ENCODE measurements around the gene HDAC7. TPM values are rescaled to one million over a fixed set of nuclear protein-coding genes. Genes with fewer than 3 reads are reported as not detected.

The HDAC7 gene
- total and polyA plus RNA-seq, 2 donors (not counting 1 experiment from before 2014, with no cell fraction given) = 28.1 to 31.6 TPM

- Histone ChIP-seq H3K9me3 (ENCODE audit: control insufficient read depth, insufficient read depth, low read depth, low read length) (no peaks in the 10 kb centered on the region), H3K4me3 (replicated peaks in 1 of 4; ENCODE audit: control extremely low read depth in 1 of 4, insufficient read depth in 1 of 4, low read depth in 3 of 4, low read length in 4 of 4) (no peak overlapping the region), H3K27ac (ENCODE audit: insufficient read depth, low read length) (no peak overlapping the region), H3K9ac (ENCODE audit: insufficient read depth, low read length) (no peak overlapping the region), H3K4me1 (ENCODE audit: control insufficient read depth, extremely low read depth, insufficient read depth, low read length) (peaks cover 4% of the 10 kb centered on the region), H4K20me1 (ENCODE audit: control insufficient read depth, extremely low read depth, insufficient read depth, low read length) (no peaks in the 10 kb centered on the region), H3K79me2 (ENCODE audit: control insufficient read depth, insufficient read depth, low read length) (no peaks in the 10 kb centered on the region), H3K27me3 (ENCODE audit: control insufficient read depth, insufficient read depth, low read length) (no peaks in the 10 kb centered on the region), H3K36me3 (ENCODE audit: control insufficient read depth, insufficient read depth, low read length) (peaks cover 4% of the 10 kb centered on the region), H2AFZ (ENCODE audit: low read length) (no peak overlapping the region), H3K4me2 (ENCODE audit: extremely low read depth, insufficient read depth, low read length) (no peak overlapping the region)
- no peak for DNase-seq (ENCODE audit: low read depth in 2 of 2)
- TF ChIP-seq CTCF (conservative IDR thresholded peaks at IDR 0.05 in 1 of 2, IDR thresholded peaks at IDR 0.05 in 1 of 2; ENCODE audit: low read depth in 1 of 2, low read length in 2 of 2) (no peak), EZH2 (IDR thresholded peaks at IDR 0.05; ENCODE audit: low read length, missing control alignments) (no peak)
Observed at GRCh38 chr12:47863467-47863866, 43.8 kb upstream of the HDAC7 start.

- Histone ChIP-seq H3K79me2 (ENCODE audit: control insufficient read depth, insufficient read depth, low read length) (no peaks in the 10 kb centered on the region), H4K20me1 (ENCODE audit: control insufficient read depth, extremely low read depth, insufficient read depth, low read length) (no peaks in the 10 kb centered on the region), H3K4me3 (replicated peaks in 1 of 4; ENCODE audit: control extremely low read depth in 1 of 4, insufficient read depth in 1 of 4, low read depth in 3 of 4, low read length in 4 of 4) (no peak overlapping the region), H3K27me3 (ENCODE audit: control insufficient read depth, insufficient read depth, low read length) (no peaks in the 10 kb centered on the region), H3K27ac (ENCODE audit: insufficient read depth, low read length) (no peak overlapping the region), H2AFZ (ENCODE audit: low read length) (no peak overlapping the region), H3K4me2 (ENCODE audit: extremely low read depth, insufficient read depth, low read length) (no peak overlapping the region), H3K9me3 (ENCODE audit: control insufficient read depth, insufficient read depth, low read depth, low read length) (no peaks in the 10 kb centered on the region), H3K4me1 (ENCODE audit: control insufficient read depth, extremely low read depth, insufficient read depth, low read length) (peaks cover 3% of the 10 kb centered on the region), H3K9ac (ENCODE audit: insufficient read depth, low read length) (no peak overlapping the region), H3K36me3 (ENCODE audit: control insufficient read depth, insufficient read depth, low read length) (peaks cover 6% of the 10 kb centered on the region)
- TF ChIP-seq EZH2 (IDR thresholded peaks at IDR 0.05; ENCODE audit: low read length, missing control alignments) = no peak
- no peak for TF ChIP-seq CTCF (conservative IDR thresholded peaks at IDR 0.05 in 1 of 2, IDR thresholded peaks at IDR 0.05 in 1 of 2; ENCODE audit: low read depth in 1 of 2, low read length in 2 of 2)
- DNase-seq (ENCODE audit: low read depth in 2 of 2) = no peak
Observed at GRCh38 chr12:47862881-47863280, 43.2 kb upstream of the HDAC7 start.

DNA sequence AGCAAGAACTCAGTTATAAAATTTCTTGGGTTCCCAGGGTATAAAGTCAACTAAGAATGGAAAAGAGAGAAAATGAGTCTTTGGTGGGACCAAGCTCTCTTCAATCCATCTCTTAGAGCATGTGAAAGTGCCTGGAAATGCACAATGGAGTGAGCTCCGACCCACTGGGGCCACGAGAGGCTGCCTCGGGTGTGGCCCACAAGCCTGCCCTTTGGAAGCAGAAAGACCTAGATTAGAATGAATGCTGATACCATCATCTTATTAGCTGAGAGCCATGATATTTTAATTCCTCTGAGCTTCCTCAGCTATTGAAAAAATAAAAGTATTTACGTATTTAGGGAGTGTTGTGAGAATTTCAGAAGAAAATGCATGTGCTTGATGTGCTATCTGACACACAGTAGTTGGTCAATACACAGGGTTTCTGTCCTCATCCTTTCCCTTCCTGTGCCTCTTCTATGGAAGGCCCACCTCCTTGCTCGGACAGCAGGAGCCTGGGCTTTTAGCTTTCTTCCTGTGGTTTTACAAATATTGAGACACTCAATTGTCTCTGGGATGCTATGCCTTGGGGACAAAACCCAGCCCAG, 42.6 kb upstream of the HDAC7 start:
- Histone ChIP-seq H3K4me1 (ENCODE audit: control insufficient read depth, extremely low read depth, insufficient read depth, low read length) (no peaks in the 10 kb centered on the region), H3K9ac (ENCODE audit: insufficient read depth, low read length) (no peak overlapping the region), H3K4me2 (ENCODE audit: extremely low read depth, insufficient read depth, low read length) (no peak overlapping the region), H2AFZ (ENCODE audit: low read length) (no peak overlapping the region), H4K20me1 (ENCODE audit: control insufficient read depth, extremely low read depth, insufficient read depth, low read length) (no peaks in the 10 kb centered on the region), H3K27me3 (ENCODE audit: control insufficient read depth, insufficient read depth, low read length) (no peaks in the 10 kb centered on the region), H3K36me3 (ENCODE audit: control insufficient read depth, insufficient read depth, low read length) (peaks cover 6% of the 10 kb centered on the region), H3K4me3 (replicated peaks in 1 of 4; ENCODE audit: control extremely low read depth in 1 of 4, insufficient read depth in 1 of 4, low read depth in 3 of 4, low read length in 4 of 4) (no peak overlapping the region), H3K27ac (ENCODE audit: insufficient read depth, low read length) (no peak overlapping the region), H3K79me2 (ENCODE audit: control insufficient read depth, insufficient read depth, low read length) (no peaks in the 10 kb centered on the region), H3K9me3 (ENCODE audit: control insufficient read depth, insufficient read depth, low read depth, low read length) (no peaks in the 10 kb centered on the region)
- no peak for DNase-seq (ENCODE audit: low read depth in 2 of 2)
- TF ChIP-seq CTCF (conservative IDR thresholded peaks at IDR 0.05 in 1 of 2, IDR thresholded peaks at IDR 0.05 in 1 of 2; ENCODE audit: low read depth in 1 of 2, low read length in 2 of 2) (no peak), EZH2 (IDR thresholded peaks at IDR 0.05; ENCODE audit: low read length, missing control alignments) (no peak)
